GM10248 (cell line): ENCODE data around the gene OR10V1.

ENCODE experiments used
- CTCF ChIA-PET: fragments of 300-600 bp; sonication (Branson Sonifier 250); formaldehyde crosslinking; extraction: SDS; loops from one replicate; lab custom pipeline; 2021; ENCODE audit warnings: antibody characterized with exemption; lab: Yijun Ruan, JAX
- POLR2A ChIA-PET: fragments of 350-650 bp; sonication (Branson Sonifier 250); formaldehyde crosslinking; extraction: SDS; loops from one replicate; lab custom pipeline; 2020; ENCODE audit warnings: antibody characterized with exemption; lab: Yijun Ruan, JAX
- DNase-seq: peaks from one replicate; pipeline ENCODE4 v3.0.0; 2012; ENCODE audit errors: extremely low spot score
- TF ChIP-seq, protein P1 (sequence below): IDR thresholded peaks from 2 replicates; pipeline ENCODE4 v1.5.1; 2012; ENCODE audit warnings: mild to moderate bottlenecking, low read depth; ENCODE audit errors: extremely low read depth, missing control alignments, control extremely low read depth

The OR10V1 gene, protein sequence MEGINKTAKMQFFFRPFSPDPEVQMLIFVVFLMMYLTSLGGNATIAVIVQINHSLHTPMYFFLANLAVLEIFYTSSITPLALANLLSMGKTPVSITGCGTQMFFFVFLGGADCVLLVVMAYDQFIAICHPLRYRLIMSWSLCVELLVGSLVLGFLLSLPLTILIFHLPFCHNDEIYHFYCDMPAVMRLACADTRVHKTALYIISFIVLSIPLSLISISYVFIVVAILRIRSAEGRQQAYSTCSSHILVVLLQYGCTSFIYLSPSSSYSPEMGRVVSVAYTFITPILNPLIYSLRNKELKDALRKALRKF

DNA sequence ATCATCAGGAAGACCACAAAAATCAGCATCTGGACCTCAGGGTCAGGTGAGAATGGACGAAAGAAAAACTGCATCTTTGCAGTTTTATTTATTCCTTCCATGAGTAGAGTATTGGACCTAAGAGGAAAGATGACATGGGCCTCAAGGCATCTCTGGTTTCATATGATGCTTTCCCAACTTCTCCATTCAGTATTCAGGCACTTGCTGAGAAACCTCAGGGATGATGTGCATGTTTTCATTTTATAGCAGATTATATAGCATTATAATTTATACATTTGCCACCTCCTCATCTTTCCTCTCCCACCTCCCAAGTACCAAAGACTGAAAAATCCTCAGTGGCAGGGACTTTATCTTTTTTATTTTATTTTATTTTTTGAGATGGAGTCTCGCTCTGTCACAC, at the start of gene OR10V1:
Gene OR10V1 (minus strand): TSS at position 101 of the 400 bp plus-strand sequence. CDS start 0 bp downstream, at position 101.
- no peak for DNase-seq
- POLR2A ChIA-PET = no interaction called here
- CTCF ChIA-PET = no interaction called here
- TF ChIP-seq, protein P1, sequence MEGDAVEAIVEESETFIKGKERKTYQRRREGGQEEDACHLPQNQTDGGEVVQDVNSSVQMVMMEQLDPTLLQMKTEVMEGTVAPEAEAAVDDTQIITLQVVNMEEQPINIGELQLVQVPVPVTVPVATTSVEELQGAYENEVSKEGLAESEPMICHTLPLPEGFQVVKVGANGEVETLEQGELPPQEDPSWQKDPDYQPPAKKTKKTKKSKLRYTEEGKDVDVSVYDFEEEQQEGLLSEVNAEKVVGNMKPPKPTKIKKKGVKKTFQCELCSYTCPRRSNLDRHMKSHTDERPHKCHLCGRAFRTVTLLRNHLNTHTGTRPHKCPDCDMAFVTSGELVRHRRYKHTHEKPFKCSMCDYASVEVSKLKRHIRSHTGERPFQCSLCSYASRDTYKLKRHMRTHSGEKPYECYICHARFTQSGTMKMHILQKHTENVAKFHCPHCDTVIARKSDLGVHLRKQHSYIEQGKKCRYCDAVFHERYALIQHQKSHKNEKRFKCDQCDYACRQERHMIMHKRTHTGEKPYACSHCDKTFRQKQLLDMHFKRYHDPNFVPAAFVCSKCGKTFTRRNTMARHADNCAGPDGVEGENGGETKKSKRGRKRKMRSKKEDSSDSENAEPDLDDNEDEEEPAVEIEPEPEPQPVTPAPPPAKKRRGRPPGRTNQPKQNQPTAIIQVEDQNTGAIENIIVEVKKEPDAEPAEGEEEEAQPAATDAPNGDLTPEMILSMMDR = no peak

DNA sequence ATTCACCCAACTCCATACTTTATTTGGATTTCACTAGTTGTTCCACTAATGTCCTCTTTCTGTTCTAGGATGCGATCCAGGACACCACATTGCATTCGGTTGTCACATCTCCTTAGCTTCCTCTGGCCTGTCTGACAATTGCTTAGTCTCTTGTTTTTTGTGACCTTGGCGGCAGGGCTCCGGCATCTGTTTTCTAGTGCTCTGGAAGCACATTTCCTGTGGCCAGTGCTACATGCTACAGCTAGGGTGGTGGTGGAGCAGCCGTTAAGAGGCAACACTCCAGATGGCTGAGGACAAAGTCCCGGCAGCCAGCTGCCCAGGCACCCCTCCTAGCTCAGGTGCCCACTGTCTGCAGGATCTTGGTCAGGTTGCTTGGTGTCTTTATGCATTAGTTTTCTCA, 48.3 kb upstream of the OR10V1 start:
- ChIA-PET POLR2A (no interaction called here), CTCF (interaction anchor here (0.9 to 1.2 kb wide), 2 partner anchors 9 to 10 kb away, joined by 3 to 4 read pairs; no protein-coding TSS in a partner anchor)
- no peak for DNase-seq
- TF ChIP-seq, protein P1 = no peak

DNA sequence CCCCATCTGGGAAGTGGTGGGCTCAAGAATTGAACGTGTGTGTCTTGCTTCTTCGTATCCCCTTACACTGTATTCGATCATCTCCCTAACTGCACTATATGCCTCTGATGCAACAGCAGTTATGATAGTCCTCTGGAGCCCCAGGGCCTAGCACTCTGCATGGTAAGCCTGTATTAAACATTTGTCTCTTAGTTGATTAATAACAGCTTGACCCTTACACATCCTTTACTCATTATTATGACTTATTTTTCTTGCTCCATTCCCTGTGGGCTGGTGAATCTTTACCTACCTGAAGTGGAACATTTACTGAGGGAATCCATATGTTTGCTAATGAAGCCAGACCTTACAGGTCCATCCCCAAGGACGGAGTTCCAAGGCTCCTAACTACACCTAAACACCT, 47.1 kb upstream of the OR10V1 start:
- CTCF ChIA-PET = interaction anchor here (1.3 to 1.4 kb wide), 2 partner anchors 12 to 80 kb away, joined by 3 read pairs; no protein-coding TSS in a partner anchor
- DNase-seq = no peak
- TF ChIP-seq, protein P1 = no peak
- POLR2A ChIA-PET = no interaction called here

DNA sequence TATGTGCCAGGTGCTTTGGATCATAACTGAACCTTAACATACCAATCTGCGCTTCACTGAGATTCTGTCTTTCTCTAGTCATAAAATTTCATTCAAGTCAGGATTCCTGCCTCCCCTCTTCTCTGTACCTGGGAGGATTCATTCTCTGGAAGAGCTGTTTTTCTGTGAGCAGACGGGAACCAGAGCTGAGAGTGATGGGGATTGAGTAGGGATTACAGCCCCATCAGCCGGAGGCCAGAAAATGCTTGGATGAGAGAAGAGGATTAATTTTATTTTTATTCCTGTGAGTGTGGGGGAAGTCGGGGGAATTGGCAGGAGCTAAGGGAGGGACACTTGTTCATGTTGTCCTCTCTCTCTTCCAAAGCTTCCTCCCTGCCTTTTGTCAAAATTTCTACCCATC, 46.3 kb upstream of the OR10V1 start:
- TF ChIP-seq, protein P1 = no peak
- DNase-seq = no peak
- ChIA-PET CTCF (interaction anchor here (0.9 to 1.7 kb wide), 5 partner anchors 13 to 492 kb away, joined by 3 to 5 read pairs (median 3); partner anchors contain the start of gene MRPL16), POLR2A (no interaction called here)

DNA sequence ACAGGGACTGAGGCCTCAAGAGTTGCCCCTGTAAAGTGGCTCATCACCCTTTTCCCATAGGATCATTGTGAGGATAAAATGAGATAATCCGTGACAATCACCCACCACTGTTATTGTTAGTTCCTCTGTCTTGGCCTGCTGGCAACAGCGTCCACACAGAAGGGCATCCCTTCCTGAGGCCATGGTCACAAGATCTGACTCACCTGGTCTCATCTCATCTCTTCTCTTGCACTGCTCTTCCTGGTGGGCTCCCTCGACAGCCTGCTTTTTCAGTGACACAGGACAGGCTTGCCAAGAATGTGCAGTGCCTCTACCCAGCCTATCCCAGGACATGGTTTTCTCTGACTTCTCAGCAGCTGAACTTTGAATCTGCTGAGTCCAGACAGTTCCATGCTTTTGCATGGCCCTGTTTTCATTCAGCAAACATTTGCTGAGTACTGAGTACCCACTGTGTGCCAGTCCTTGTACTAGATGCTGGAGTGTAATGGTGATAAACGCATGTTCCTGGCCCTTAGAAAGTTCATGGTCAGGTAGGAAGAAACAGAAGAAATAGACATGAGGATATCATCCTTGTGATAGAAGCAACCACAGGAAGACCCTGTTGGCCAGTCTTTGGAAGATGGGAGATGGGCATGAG, 44.9 kb upstream of the OR10V1 start:
- ChIA-PET POLR2A (interaction anchor here (0.5 kb wide), 1 partner anchor 89 kb away, joined by 6 read pairs; no protein-coding TSS in a partner anchor), CTCF (interaction anchor here (1.7 to 3.1 kb wide), 2 partner anchors 43 to 51 kb away, joined by 5 to 14 read pairs; partner anchors contain the start of gene MRPL16)
- DNase-seq = no peak
- TF ChIP-seq, protein P1 = no peak

DNA sequence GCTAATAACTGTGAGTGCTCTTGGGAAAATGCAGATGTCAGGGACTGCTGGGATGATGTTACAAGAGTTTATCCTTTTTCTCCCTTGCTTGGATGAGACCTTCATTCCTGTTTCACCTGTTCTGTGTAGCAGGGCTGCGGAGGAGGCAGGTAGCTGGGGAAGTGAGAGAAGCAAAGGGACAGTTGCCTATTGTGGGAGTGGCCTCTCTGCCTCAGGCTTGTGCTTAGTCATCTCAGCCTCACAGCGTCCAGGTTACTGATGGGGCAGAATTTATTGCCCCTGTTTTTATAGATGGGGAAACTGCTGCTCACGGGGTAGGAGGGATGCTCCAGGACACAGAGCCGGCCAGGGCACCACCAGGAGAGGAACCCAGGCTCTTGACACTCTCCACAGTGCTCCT, 43.2 kb upstream of the OR10V1 start:
- POLR2A ChIA-PET = no interaction called here
- peak; percentile 46 for DNase-seq
- CTCF ChIA-PET = interaction anchor here (1.0 to 6.2 kb wide), 5 partner anchors 10 to 52 kb away, joined by 3 to 137 read pairs (median 4); partner anchors contain the start of gene MRPL16
- TF ChIP-seq, protein P1 = no peak
